ENCODE data around the gene IQCM. TPM values are rescaled to one million over a fixed set of nuclear protein-coding genes. Genes with fewer than 3 reads are reported as not detected.

The IQCM gene
- total and polyA plus RNA-seq, 2 donors (not counting 3 experiments of a cell fraction or from before 2014, with no cell fraction given) = not detected

GRCh38 chr4:149345424-149345823 is 470.2 kb downstream of the IQCM start:
- Histone ChIP-seq H4K20me1 (replicated peaks; ENCODE audit: control insufficient read depth, extremely low read depth, insufficient read depth, low read length) (no peaks in the 10 kb centered on the region), H3K9me3 (replicated peaks; ENCODE audit: control insufficient read depth, insufficient read depth, low read length) (peaks cover 2% of the 10 kb centered on the region), H3K9me1 (replicated peaks; ENCODE audit: control insufficient read depth, extremely low read depth, insufficient read depth, low read length) (no peaks in the 10 kb centered on the region), H3K4me3 (replicated peaks in 1 of 3; ENCODE audit: insufficient read depth in 1 of 3, low read depth in 1 of 3, low read length in 3 of 3) (no peak overlapping the region), H3K79me2 (ENCODE audit: control insufficient read depth, insufficient read depth, low read length) (no peaks in the 10 kb centered on the region), H3K4me2 (ENCODE audit: insufficient read depth, low read length) (no peak overlapping the region), H3K27me3 (ENCODE audit: control insufficient read depth in 2 of 2, insufficient read depth in 2 of 2, low read length in 2 of 2) (no peaks in the 10 kb centered on the region), H3K9ac (replicated peaks; ENCODE audit: extremely low read depth, insufficient read depth, low read length) (no peak overlapping the region), H3K27ac (ENCODE audit: insufficient read depth, low read depth, low read length) (no peak overlapping the region), H2AFZ (ENCODE audit: low read depth, low read length) (no peak overlapping the region), H3K36me3 (ENCODE audit: control insufficient read depth in 2 of 2, extremely low read depth in 1 of 2, insufficient read depth in 2 of 2, low read length in 2 of 2) (no peaks in the 10 kb centered on the region), H3K4me1 (ENCODE audit: control insufficient read depth, extremely low read depth, insufficient read depth, low read length) (no peaks in the 10 kb centered on the region)
- ChIA-PET CTCF (no interaction called here), POLR2A (no interaction called here)
- intact Hi-C loops (cut with micrococcal nuclease) (no loop called here), dilution Hi-C loops (cut with MboI; ENCODE audit: extremely low pct_ligation_motif_present, low sequenced_read_pairs) (no loop called here)
- FAIRE-seq (no peak), DNase-seq (ENCODE audit: low read depth, low spot score) (no peak)
- TF ChIP-seq CTCF (IDR thresholded peaks at IDR 0.05; ENCODE audit: extremely low read depth in 1 of 2, insufficient read depth in 1 of 2, low read depth in 1 of 2, low read length in 2 of 2) = no peak
- TF ChIP-seq JUN (IDR thresholded peaks at IDR 0.05; ENCODE audit: borderline replicate concordance, insufficient read depth, insufficient read length, low read depth) = no peak
- TF ChIP-seq POLR2A (IDR thresholded peaks at IDR 0.05; ENCODE audit: low read depth, low read length) = no peak
- no peak for TF ChIP-seq GATA2 (IDR thresholded peaks at IDR 0.05; ENCODE audit: insufficient read depth, insufficient read length, low read depth, low read length)
- TF ChIP-seq, protein P1, sequence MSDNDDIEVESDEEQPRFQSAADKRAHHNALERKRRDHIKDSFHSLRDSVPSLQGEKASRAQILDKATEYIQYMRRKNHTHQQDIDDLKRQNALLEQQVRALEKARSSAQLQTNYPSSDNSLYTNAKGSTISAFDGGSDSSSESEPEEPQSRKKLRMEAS (IDR thresholded peaks at IDR 0.05; ENCODE audit: insufficient read depth, insufficient read length) = no peak
- no TSS peak for BruUV-seq (replicated peaks)

- Histone ChIP-seq H3K4me1 (ENCODE audit: control insufficient read depth, extremely low read depth, insufficient read depth, low read length) (no peaks in the 10 kb centered on the region), H3K9me1 (replicated peaks; ENCODE audit: control insufficient read depth, extremely low read depth, insufficient read depth, low read length) (no peaks in the 10 kb centered on the region), H4K20me1 (replicated peaks; ENCODE audit: control insufficient read depth, extremely low read depth, insufficient read depth, low read length) (no peaks in the 10 kb centered on the region), H3K4me2 (ENCODE audit: insufficient read depth, low read length) (no peak overlapping the region), H3K9me3 (replicated peaks; ENCODE audit: control insufficient read depth, insufficient read depth, low read length) (peaks cover 2% of the 10 kb centered on the region), H2AFZ (ENCODE audit: low read depth, low read length) (no peak overlapping the region), H3K27ac (ENCODE audit: insufficient read depth, low read depth, low read length) (no peak overlapping the region), H3K27me3 (ENCODE audit: control insufficient read depth in 2 of 2, insufficient read depth in 2 of 2, low read length in 2 of 2) (no peaks in the 10 kb centered on the region), H3K79me2 (ENCODE audit: control insufficient read depth, insufficient read depth, low read length) (no peaks in the 10 kb centered on the region), H3K4me3 (replicated peaks in 1 of 3; ENCODE audit: insufficient read depth in 1 of 3, low read depth in 1 of 3, low read length in 3 of 3) (no peak overlapping the region), H3K36me3 (ENCODE audit: control insufficient read depth in 2 of 2, extremely low read depth in 1 of 2, insufficient read depth in 2 of 2, low read length in 2 of 2) (no peaks in the 10 kb centered on the region), H3K9ac (replicated peaks; ENCODE audit: extremely low read depth, insufficient read depth, low read length) (no peak overlapping the region)
- ChIA-PET CTCF (no interaction called here), POLR2A (no interaction called here)
- FAIRE-seq (no peak), DNase-seq (ENCODE audit: low read depth, low spot score) (no peak)
- dilution Hi-C loops (cut with MboI; ENCODE audit: extremely low pct_ligation_motif_present, low sequenced_read_pairs) (no loop called here), intact Hi-C loops (cut with micrococcal nuclease) (no loop called here)
- no TSS peak for BruUV-seq (replicated peaks)
- no peak for TF ChIP-seq POLR2A (IDR thresholded peaks at IDR 0.05; ENCODE audit: low read depth, low read length)
- TF ChIP-seq CTCF (IDR thresholded peaks at IDR 0.05; ENCODE audit: extremely low read depth in 1 of 2, insufficient read depth in 1 of 2, low read depth in 1 of 2, low read length in 2 of 2) = no peak
- TF ChIP-seq, protein P1 (IDR thresholded peaks at IDR 0.05; ENCODE audit: insufficient read depth, insufficient read length) = no peak
- TF ChIP-seq JUN (IDR thresholded peaks at IDR 0.05; ENCODE audit: borderline replicate concordance, insufficient read depth, insufficient read length, low read depth) = no peak
- TF ChIP-seq FOS (IDR thresholded peaks at IDR 0.05; ENCODE audit: borderline replicate concordance, insufficient read depth, low read length) = peak; percentile 52
- TF ChIP-seq EZH2 (IDR thresholded peaks at IDR 0.05; ENCODE audit: borderline replicate concordance, low read depth, low read length, severe bottlenecking) = no peak
- no peak for TF ChIP-seq GATA2 (IDR thresholded peaks at IDR 0.05; ENCODE audit: insufficient read depth, insufficient read length, low read depth, low read length)
- TF ChIP-seq POLR2AphosphoS5 (IDR thresholded peaks at IDR 0.05; ENCODE audit: insufficient read depth, low read depth, low read length) = no peak
These were observed 471.2 kb downstream of the IQCM start for GRCh38 chr4:149344436-149344835.
